Prostate gland (tissue), 2 donors: ENCODE measurements around the gene BCAP29.

Source experiments
- POLR2A ChIP-seq: fragments of 450-650 bp; IDR thresholded peaks from one replicate; pipeline ENCODE4 v1.6.1; 2016; ENCODE audit warnings: antibody characterized with exemption, mild to moderate bottlenecking
- TF ChIP-seq, protein P1 (sequence below), 4 experiments: fragments of 200-600 bp in 2 of 4; fragments of 450-650 bp in 2 of 4; sonication (generic) in 2 of 4; IDR thresholded peaks; 1 replicate in 3 of 4; 2 replicates in 1 of 4; pipeline ENCODE4 v1.5.1; 2016 to 2019; ENCODE audit warnings: antibody characterized with exemption in 4 of 4, mild to moderate bottlenecking in 2 of 4, moderate library complexity in 2 of 4

DNA sequence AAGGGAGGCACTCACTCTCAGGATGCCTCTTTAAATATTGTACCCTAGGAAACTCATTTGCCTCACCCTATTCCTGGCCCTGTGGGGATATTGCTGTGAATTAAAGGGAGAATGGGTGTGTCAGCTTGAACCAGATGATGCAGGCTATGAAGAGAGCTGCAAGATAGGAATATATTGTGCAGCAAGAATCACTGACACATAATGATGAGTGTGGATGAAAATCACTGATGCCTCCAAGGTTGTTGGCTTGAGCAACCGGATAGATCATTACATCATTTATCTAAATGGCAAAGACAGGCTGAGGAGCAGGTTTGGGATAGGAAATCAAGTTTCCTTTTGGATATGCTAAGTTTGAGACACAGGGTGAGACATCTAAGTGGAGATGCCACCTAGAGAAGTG, 86.7 kb downstream of the BCAP29 start:
- TF ChIP-seq, protein P1, sequence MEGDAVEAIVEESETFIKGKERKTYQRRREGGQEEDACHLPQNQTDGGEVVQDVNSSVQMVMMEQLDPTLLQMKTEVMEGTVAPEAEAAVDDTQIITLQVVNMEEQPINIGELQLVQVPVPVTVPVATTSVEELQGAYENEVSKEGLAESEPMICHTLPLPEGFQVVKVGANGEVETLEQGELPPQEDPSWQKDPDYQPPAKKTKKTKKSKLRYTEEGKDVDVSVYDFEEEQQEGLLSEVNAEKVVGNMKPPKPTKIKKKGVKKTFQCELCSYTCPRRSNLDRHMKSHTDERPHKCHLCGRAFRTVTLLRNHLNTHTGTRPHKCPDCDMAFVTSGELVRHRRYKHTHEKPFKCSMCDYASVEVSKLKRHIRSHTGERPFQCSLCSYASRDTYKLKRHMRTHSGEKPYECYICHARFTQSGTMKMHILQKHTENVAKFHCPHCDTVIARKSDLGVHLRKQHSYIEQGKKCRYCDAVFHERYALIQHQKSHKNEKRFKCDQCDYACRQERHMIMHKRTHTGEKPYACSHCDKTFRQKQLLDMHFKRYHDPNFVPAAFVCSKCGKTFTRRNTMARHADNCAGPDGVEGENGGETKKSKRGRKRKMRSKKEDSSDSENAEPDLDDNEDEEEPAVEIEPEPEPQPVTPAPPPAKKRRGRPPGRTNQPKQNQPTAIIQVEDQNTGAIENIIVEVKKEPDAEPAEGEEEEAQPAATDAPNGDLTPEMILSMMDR (IDR thresholded peaks at IDR 0.05) = no peak
- TF ChIP-seq POLR2A = no peak
